Kidney (tissue), 14 donors: ENCODE results near the gene PTPRM. TPM values are rescaled to one million over a fixed set of nuclear protein-coding genes. Genes with fewer than 3 reads are reported as not detected.
A peak's percentile ranks its signal among the peaks of the same experiment; 100 is the strongest.

Experiments
- DNase-seq, 5 donors: peaks; one replicate each; pipeline ENCODE4 v3.0.0-alpha.2; 2013 to 2020
- FAIRE-seq: peaks from 2 replicates; lab custom pipeline; 2012; peaks lifted over from hg19 to GRCh38; lab: Jason Lieb, UNC
- H3K27ac ChIP-seq, 2 donors: one replicate each; pipeline ENCODE4 v1.7.0; 2013; ENCODE audit warnings: low read depth in 2 of 2, low read length in 2 of 2, inconsistent platforms in 1 of 2
- H3K27me3 ChIP-seq: one replicate; pipeline ENCODE4 v1.7.1; 2013; ENCODE audit warnings: low read length, inconsistent platforms; ENCODE audit not compliant: control insufficient read depth, insufficient read depth
- H3K36me3 ChIP-seq, 3 donors: one replicate each; pipeline versions ENCODE4 v1.7.0 to v1.7.1; 2013; ENCODE audit warnings: low read length in 3 of 3, control low read depth in 1 of 3, inconsistent platforms in 1 of 3; ENCODE audit not compliant: insufficient read depth in 3 of 3, control insufficient read depth in 2 of 3
- H3K4me1 ChIP-seq, 3 donors: one replicate each; pipeline versions ENCODE4 v1.7.0 to v1.7.1; 2013; ENCODE audit warnings: low read length in 3 of 3, inconsistent platforms in 1 of 3, low read depth in 1 of 3; ENCODE audit not compliant: control insufficient read depth in 2 of 3, insufficient read depth in 2 of 3
- H3K4me3 ChIP-seq, 3 donors: one replicate each; pipeline versions ENCODE4 v1.7.0 to v1.8.1; 2013; ENCODE audit warnings: low read length in 3 of 3, control low read depth in 1 of 3, inconsistent platforms in 1 of 3
- H3K9ac ChIP-seq, 3 donors: one replicate each; pipeline versions ENCODE4 v1.7.0 to v1.7.1; 2013; ENCODE audit warnings: low read length in 3 of 3, control low read depth in 1 of 3, inconsistent platforms in 1 of 3
- H3K9me3 ChIP-seq, 3 donors: one replicate each; pipeline versions ENCODE4 v1.7.0 to v1.7.1; 2013; ENCODE audit warnings: low read length in 3 of 3, control low read depth in 1 of 3, inconsistent platforms in 1 of 3; ENCODE audit not compliant: control insufficient read depth in 2 of 3, insufficient read depth in 1 of 3
- CTCF ChIP-seq: IDR thresholded peaks from 3 replicates; pipeline ENCODE4 v1.5.1; 2012; ENCODE audit warnings: mild to moderate bottlenecking, moderate library complexity, borderline replicate concordance; ENCODE audit not compliant: insufficient read depth; ENCODE audit errors: extremely low read depth
- intact Hi-C: fragments of 100-400 bp; cut with DNase I; formaldehyde crosslinking; loops from one replicate; pipeline ENCODE4 v1.11.1; 2022
- polyA plus RNA-seq: library from polyadenylated mRNA; stranded (reverse); fragments of 350-450 nt; fragmentation: Illumina TruSeq; extraction: RNeasy Lipid Tissue Mini Kit (QIAGEN cat#74804); gene quantifications from one replicate; pipeline ENCODE4 v1.2.3, GENCODE V29; 2014; ENCODE audit warnings: low read depth, low replicate concordance; ENCODE audit not compliant: insufficient read depth
- total RNA-seq: library from RNA; stranded (reverse); fragmentation: NEBNext Ultra II Directional; extraction: Animal tissue kit (Norgen Biotek cat#: 25700); gene quantifications from one replicate; pipeline ENCODE4 v1.2.1, GENCODE V29; 2021
- donor health status: control.
- donor health status: control.
- donor health status: control.
- donor health status: control.
- donor health status: control.
- donor health status: DM: yes; HTN: yes; CAD: no.
- donor health status: Normal renal cell carcinoma (clear cell type).

Gene PTPRM
- total and polyA plus RNA-seq, 2 donors from 2014 or later: 52.4 to 98.9 TPM

DNA sequence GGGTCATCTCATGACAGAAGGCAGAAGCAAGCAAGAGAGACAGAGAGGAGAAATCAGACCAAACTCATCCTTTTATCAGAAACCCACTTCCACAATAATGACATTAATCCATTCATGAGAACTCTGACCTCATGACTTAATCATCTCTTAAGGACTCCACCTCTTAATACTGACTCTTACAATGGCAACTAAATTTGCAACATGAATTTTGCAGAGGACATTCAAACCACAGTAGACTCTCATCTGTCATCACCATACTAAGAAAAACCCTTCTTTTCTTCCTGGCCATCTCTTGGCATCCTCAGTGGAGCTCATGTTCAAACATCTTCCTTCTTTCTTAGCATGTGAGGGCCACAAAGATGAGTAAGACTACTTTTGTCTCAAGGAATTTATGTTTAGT lies 565.9 kb downstream of the PTPRM start:
- no peaks in the 10 kb centered on the region for H3K27me3 ChIP-seq
- H3K4me1 ChIP-seq: no peaks in the 10 kb centered on the region

GRCh38 chr18:8133888-8134287 lies 566.8 kb downstream of the PTPRM start:
- no peaks in the 10 kb centered on the region for H3K4me1 ChIP-seq
- no peak overlapping the region for H3K4me3 ChIP-seq
- DNase-seq (no peak), FAIRE-seq (no peak)
- no peak overlapping the region for H3K27ac ChIP-seq
- no peaks in the 10 kb centered on the region for H3K36me3 ChIP-seq
- no peak overlapping the region for H3K9ac ChIP-seq
- no peaks in the 10 kb centered on the region for H3K9me3 ChIP-seq
- intact Hi-C loops: no loop called here
- H3K27me3 ChIP-seq: no peaks in the 10 kb centered on the region
- no peak for TF ChIP-seq CTCF

More for the DNA sequence above, 565.9 kb downstream of the PTPRM start:
- no peak for FAIRE-seq
- H3K9me3 ChIP-seq: no peaks in the 10 kb centered on the region
- no peak overlapping the region for H3K27ac ChIP-seq
- intact Hi-C loops: no loop called here
- no peaks in the 10 kb centered on the region for H3K36me3 ChIP-seq
- DNase-seq: no peak
- H3K4me3 ChIP-seq: no peak overlapping the region
- no peak overlapping the region for H3K9ac ChIP-seq
- TF ChIP-seq CTCF: no peak

DNA sequence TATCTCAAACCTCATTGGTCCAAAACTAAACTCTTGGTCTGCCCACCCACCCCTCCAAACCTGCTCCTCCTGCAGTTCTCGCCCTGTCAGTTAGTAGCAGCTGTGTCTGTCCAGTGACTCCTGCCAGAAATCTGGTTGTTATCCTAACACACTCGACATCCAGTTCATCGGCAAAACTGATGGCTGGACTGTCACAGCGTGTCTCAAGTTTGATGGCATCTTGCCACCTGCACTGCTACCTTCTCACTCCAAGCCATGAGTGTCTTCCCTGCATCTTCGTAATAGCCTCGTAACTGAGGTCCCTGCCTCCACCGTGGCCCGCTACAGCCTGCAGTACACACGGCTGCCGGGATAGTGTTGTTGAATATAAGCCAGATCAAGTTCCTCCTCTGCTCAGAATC lies 572.0 kb downstream of the PTPRM start:
- H3K27ac ChIP-seq: no peak overlapping the region
- H3K9ac ChIP-seq: no peak overlapping the region
- TF ChIP-seq CTCF: no peak
- H3K36me3 ChIP-seq: peaks cover 0 to 3% (median 0%) of the 10 kb centered on the region in 3 donors
- DNase-seq (peak in 1 of 5 donors; percentile 39), FAIRE-seq (no peak)
- H3K27me3 ChIP-seq: no peaks in the 10 kb centered on the region
- intact Hi-C loops: no loop called here
- H3K4me1 ChIP-seq: no peaks in the 10 kb centered on the region
- no peak overlapping the region for H3K4me3 ChIP-seq
- H3K9me3 ChIP-seq: no peaks in the 10 kb centered on the region

- Histone ChIP-seq H3K27me3 (no peaks in the 10 kb centered on the region), H3K4me1 (no peaks in the 10 kb centered on the region), H3K4me3 (no peak overlapping the region), H3K9ac (no peak overlapping the region), H3K27ac (no peak overlapping the region), H3K36me3 (peaks cover 0 to 3% (median 0%) of the 10 kb centered on the region in 3 donors), H3K9me3 (no peaks in the 10 kb centered on the region)
- DNase-seq (peak in 1 of 5 donors; percentile 57), FAIRE-seq (no peak)
- no peak for TF ChIP-seq CTCF
- intact Hi-C loops: loop anchor here (10.0 kb wide), 1 partner anchor 65 kb away; no protein-coding TSS in a partner anchor
Measured at GRCh38 chr18:8139891-8140406, 572.8 kb downstream of the PTPRM start.
